MCF 10A (cell line): Measurements from ENCODE around the gene MBTPS2. TPM values are rescaled to one million over a fixed set of nuclear protein-coding genes. Genes with fewer than 3 reads are reported as not detected.
"Not testable (repeated sequence)": the region's sequence is repeated elsewhere in the genome, so short reads cannot be mapped to it uniquely, and the experiment has no call there.

ENCODE experiments used
- BruUV-seq: library from RNA; stranded (reverse); fragments of 400-500 nt; replicated peaks from 2 replicates; lab custom pipeline; 2021; lab: Mats Ljungman, UMichigan
- CTCF ChIA-PET: fragments of 300-600 bp; sonication (Branson Sonifier 250); formaldehyde crosslinking; extraction: SDS; loops from one replicate; lab custom pipeline; 2021; ENCODE audit warnings: antibody characterized with exemption, inconsistent platforms; lab: Yijun Ruan, JAX
- POLR2A ChIA-PET: fragments of 300-600, 350-650 bp; sonication (Branson Sonifier 250); formaldehyde crosslinking; extraction: SDS; loops from one replicate; lab custom pipeline; 2020; ENCODE audit warnings: antibody characterized with exemption, inconsistent platforms; lab: Yijun Ruan, JAX
- DNase-seq: peaks from one replicate; pipeline ENCODE4 v3.0.0-alpha.2; 2018; ENCODE audit not compliant: unreplicated experiment
- H3K27ac Mint-ChIP-seq: one replicate; pipeline ENCODE4 v1.8.0; 2022; ENCODE audit warnings: mild to moderate bottlenecking, low read depth, mixed read lengths; ENCODE audit not compliant: unreplicated experiment
- H3K27me3 Mint-ChIP-seq: one replicate; pipeline ENCODE4 v1.8.0; 2022; ENCODE audit warnings: mixed read lengths; ENCODE audit not compliant: insufficient read depth, unreplicated experiment
- H3K36me3 Mint-ChIP-seq: one replicate; pipeline ENCODE4 v1.8.0; 2022; ENCODE audit warnings: mild to moderate bottlenecking, moderate library complexity, mixed read lengths; ENCODE audit not compliant: insufficient read depth, unreplicated experiment
- H3K4me1 Mint-ChIP-seq: one replicate; pipeline ENCODE4 v1.8.0; 2022; ENCODE audit warnings: mixed read lengths; ENCODE audit not compliant: insufficient read depth, unreplicated experiment
- H3K4me3 Mint-ChIP-seq: one replicate; pipeline ENCODE4 v1.8.0; 2022; ENCODE audit warnings: mild to moderate bottlenecking, moderate library complexity, mixed read lengths; ENCODE audit not compliant: unreplicated experiment
- H3K9me3 Mint-ChIP-seq: one replicate; pipeline ENCODE4 v1.8.0; 2022; ENCODE audit warnings: mixed read lengths; ENCODE audit not compliant: unreplicated experiment
- intact Hi-C: fragments of 100-400 bp; cut with micrococcal nuclease; formaldehyde crosslinking; loops from 2 replicates; pipeline ENCODE4 v1.14.1; 2022
- total RNA-seq: library from RNA; stranded (reverse); gene quantifications from 2 replicates; pipeline ENCODE4 v1.2.3, GENCODE V29; 2022
- TF ChIP-seq, protein P1 (sequence below): fragments of 200-600 bp; IDR thresholded peaks from one replicate; pipeline ENCODE4 v1.8.0; 2022; ENCODE audit warnings: antibody characterized with exemption, mild to moderate bottlenecking; ENCODE audit not compliant: unreplicated experiment

Gene MBTPS2
- total RNA-seq, 1 experiment from 2014 or later, result 21.1 TPM

DNA sequence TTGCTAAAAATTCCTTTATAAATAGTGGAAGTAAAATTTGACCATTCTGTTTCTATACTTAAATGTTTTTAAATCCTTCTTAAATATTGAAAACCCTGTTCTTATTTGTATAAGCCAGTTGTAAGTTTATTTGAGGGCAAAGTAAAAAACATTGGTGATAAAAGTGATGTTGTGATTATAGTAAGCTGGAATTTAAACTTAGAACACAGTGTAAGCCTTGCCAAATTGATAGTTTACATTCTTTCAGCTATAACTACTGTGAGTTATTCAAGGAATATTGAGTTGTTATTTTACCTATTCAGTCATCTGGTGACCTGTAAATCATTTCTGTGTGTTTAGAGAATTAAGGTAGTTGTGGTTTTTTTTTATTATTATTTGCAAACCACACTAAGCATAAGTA, 26.0 kb downstream of the MBTPS2 start:
- Mint-ChIP-seq H3K27me3 (peaks cover 60% of the 10 kb centered on the region), H3K4me3 (no peak overlapping the region), H3K4me1 (peaks cover 6% of the 10 kb centered on the region), H3K9me3 (no peaks in the 10 kb centered on the region), H3K27ac (no peak overlapping the region), H3K36me3 (no peaks in the 10 kb centered on the region)
- TF ChIP-seq, protein P1, sequence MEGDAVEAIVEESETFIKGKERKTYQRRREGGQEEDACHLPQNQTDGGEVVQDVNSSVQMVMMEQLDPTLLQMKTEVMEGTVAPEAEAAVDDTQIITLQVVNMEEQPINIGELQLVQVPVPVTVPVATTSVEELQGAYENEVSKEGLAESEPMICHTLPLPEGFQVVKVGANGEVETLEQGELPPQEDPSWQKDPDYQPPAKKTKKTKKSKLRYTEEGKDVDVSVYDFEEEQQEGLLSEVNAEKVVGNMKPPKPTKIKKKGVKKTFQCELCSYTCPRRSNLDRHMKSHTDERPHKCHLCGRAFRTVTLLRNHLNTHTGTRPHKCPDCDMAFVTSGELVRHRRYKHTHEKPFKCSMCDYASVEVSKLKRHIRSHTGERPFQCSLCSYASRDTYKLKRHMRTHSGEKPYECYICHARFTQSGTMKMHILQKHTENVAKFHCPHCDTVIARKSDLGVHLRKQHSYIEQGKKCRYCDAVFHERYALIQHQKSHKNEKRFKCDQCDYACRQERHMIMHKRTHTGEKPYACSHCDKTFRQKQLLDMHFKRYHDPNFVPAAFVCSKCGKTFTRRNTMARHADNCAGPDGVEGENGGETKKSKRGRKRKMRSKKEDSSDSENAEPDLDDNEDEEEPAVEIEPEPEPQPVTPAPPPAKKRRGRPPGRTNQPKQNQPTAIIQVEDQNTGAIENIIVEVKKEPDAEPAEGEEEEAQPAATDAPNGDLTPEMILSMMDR, result no peak
- intact Hi-C loops, result no loop called here
- no peak for DNase-seq
- ChIA-PET CTCF (no interaction called here), POLR2A (no interaction called here)
- BruUV-seq, result no TSS peak

GRCh38 chrX:21870494-21870893, 31.1 kb downstream of the MBTPS2 start:
- intact Hi-C loops, result no loop called here
- BruUV-seq, result no TSS peak
- peaks cover 6% of the 10 kb centered on the region for H3K4me1 Mint-ChIP-seq
- no peak for DNase-seq
- H3K4me3 Mint-ChIP-seq, result no peak overlapping the region
- no peaks in the 10 kb centered on the region for H3K9me3 Mint-ChIP-seq
- H3K27me3 Mint-ChIP-seq, result peaks cover 47% of the 10 kb centered on the region
- no peaks in the 10 kb centered on the region for H3K36me3 Mint-ChIP-seq
- POLR2A ChIA-PET, result no interaction called here
- CTCF ChIA-PET, result interaction anchor here (1.1 kb wide), 1 partner anchor 23 kb away, joined by 3 read pairs; no protein-coding TSS in a partner anchor
- TF ChIP-seq, protein P1, result no peak
- H3K27ac Mint-ChIP-seq, result no peak overlapping the region

DNA sequence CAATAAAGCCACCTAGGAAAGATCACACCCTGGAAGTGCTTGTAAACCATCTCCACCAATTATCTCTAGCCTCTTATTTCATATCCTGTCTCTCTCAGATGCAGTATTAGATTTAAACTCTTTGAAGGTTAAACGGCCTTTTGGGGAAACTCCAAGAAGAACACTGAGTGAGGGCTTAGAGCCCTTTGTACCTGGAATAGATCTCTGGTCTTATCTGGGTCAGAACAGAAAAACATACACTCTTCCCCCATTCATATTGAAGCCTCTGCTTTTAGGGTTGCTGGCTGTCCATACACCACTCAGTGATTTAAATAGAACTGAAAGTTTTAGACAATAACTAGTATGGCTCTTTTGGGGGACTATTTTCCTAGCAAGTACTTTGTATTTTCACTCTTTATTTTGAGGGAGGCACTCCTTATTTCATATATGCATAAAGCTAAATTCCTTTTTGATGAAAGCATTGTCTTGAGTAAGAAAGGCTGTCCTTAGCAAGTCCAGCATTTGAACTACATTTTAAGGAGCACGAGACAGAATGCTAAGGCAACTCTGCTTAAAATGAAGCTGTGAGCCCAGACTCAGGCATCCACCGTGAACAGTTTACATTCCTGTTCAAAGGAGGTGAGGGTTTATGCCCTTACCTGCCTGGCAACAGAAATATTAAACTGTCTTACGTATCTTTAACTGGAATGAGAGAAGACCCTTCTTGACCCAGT, 33.8 kb downstream of the MBTPS2 start:
- Mint-ChIP-seq H3K36me3 (no peaks in the 10 kb centered on the region), H3K9me3 (no peaks in the 10 kb centered on the region), H3K27ac (no peak overlapping the region), H3K4me3 (no peak overlapping the region), H3K27me3 (peaks cover 31% of the 10 kb centered on the region), H3K4me1 (peaks cover 4% of the 10 kb centered on the region)
- ChIA-PET CTCF (no interaction called here), POLR2A (no interaction called here)
- TF ChIP-seq, protein P1, result no peak
- no peak for DNase-seq
- BruUV-seq, result no TSS peak
- intact Hi-C loops, result no loop called here

GRCh38 chrX:21874182-21874581, 34.8 kb downstream of the MBTPS2 start:
- H3K27ac Mint-ChIP-seq, POLR2A ChIA-PET, H3K4me3 Mint-ChIP-seq, intact Hi-C loops, BruUV-seq, H3K36me3 Mint-ChIP-seq, H3K4me1 Mint-ChIP-seq, H3K9me3 Mint-ChIP-seq, DNase-seq: not testable (repeated sequence)
- peaks cover 23% of the 10 kb centered on the region for H3K27me3 Mint-ChIP-seq
- CTCF ChIA-PET, result interaction anchor here (0.6 kb wide), 1 partner anchor 110 kb away, joined by 3 read pairs; no protein-coding TSS in a partner anchor
